GM12864 (cell line): ENCODE data around the gene GRK2.
"Not testable (repeated sequence)": the region's sequence is repeated elsewhere in the genome, so short reads cannot be mapped to it uniquely, and the experiment has no call there.

Source experiments
- DNase-seq: peaks from one replicate; pipeline ENCODE4 v3.0.0-alpha.2; 2011; ENCODE audit warnings: low read depth
- H3K4me3 ChIP-seq: 2 replicates; pipeline ENCODE4 v1.5.1; 2011; ENCODE audit warnings: mild to moderate bottlenecking, low read depth, low read length, control low read depth
- CTCF ChIP-seq: IDR thresholded peaks from 2 replicates; pipeline ENCODE4 v1.5.1; 2011; ENCODE audit warnings: low read depth, mild to moderate bottlenecking, moderate library complexity, low read length, control low read depth, inconsistent platforms; ENCODE audit errors: missing control alignments

GRK2 gene

GRCh38 chr11:67254798-67255197, 11.5 kb upstream of the GRK2 start:
- H3K4me3 ChIP-seq: no peak overlapping the region
- DNase-seq: no peak
- no peak for TF ChIP-seq CTCF

GRCh38 chr11:67255353-67255752, 10.9 kb upstream of the GRK2 start:
- no peak for TF ChIP-seq CTCF
- no peak overlapping the region for H3K4me3 ChIP-seq
- no peak for DNase-seq

- no peak overlapping the region for H3K4me3 ChIP-seq
- no peak for DNase-seq
- no peak for TF ChIP-seq CTCF
Measured at GRCh38 chr11:67255864-67256263, 10.4 kb upstream of the GRK2 start.

GRCh38 chr11:67256477-67257135, 9.7 kb upstream of the GRK2 start:
- no peak overlapping the region for H3K4me3 ChIP-seq
- DNase-seq: no peak
- no peak for TF ChIP-seq CTCF

- no peak overlapping the region for H3K4me3 ChIP-seq
- no peak for TF ChIP-seq CTCF
- DNase-seq: no peak
Measured at GRCh38 chr11:67260406-67260805, 5.9 kb upstream of the GRK2 start.

GRCh38 chr11:67260885-67261639, 5.2 kb upstream of the GRK2 start:
- DNase-seq: not testable (repeated sequence)

GRCh38 chr11:67261640-67261945, 4.7 kb upstream of the GRK2 start:
- no peak overlapping the region for H3K4me3 ChIP-seq
- DNase-seq: no peak
- no peak for TF ChIP-seq CTCF

More at GRCh38 chr11:67260885-67261639, 5.2 kb upstream of the GRK2 start:
- H3K4me3 ChIP-seq: peak overlapping the region; percentile 17
